GM13977 (cell line): ENCODE data around the gene ADORA2A.

ENCODE experiments used
- DNase-seq: peaks from one replicate; pipeline ENCODE4 v3.0.0; 2012; ENCODE audit warnings: low spot score
- CTCF ChIP-seq: IDR thresholded peaks from 2 replicates; pipeline ENCODE4 v1.5.1; 2012; ENCODE audit warnings: mild to moderate bottlenecking, control low read depth; ENCODE audit not compliant: insufficient read depth; ENCODE audit errors: extremely low read depth, missing control alignments
- in situ Hi-C: fragments of 300-500 bp; cut with MboI; formaldehyde crosslinking; loops from one replicate; pipeline ENCODE4 v1.12.0; 2022; ENCODE audit warnings: low sequenced_read_pairs, low pct_unique_long_range_greater_than_20kb, mixed read lengths, inconsistent platforms; ENCODE audit not compliant: unreplicated experiment

ADORA2A gene

GRCh38 chr22:24426436-24426835, 963 bp upstream of the ADORA2A start:
- in situ Hi-C loops: loop anchor here (10.0 kb wide), 1 partner anchor 78 kb away; no protein-coding TSS in a partner anchor
- no peak for DNase-seq

GRCh38 chr22:24426851-24427499, 424 bp upstream of the ADORA2A start:
- no peak for TF ChIP-seq CTCF
- no peak for DNase-seq
- in situ Hi-C loops: loop anchor here (10.0 kb wide), 1 partner anchor 78 kb away; no protein-coding TSS in a partner anchor

More at GRCh38 chr22:24426436-24426835, 963 bp upstream of the ADORA2A start:
- TF ChIP-seq CTCF: no peak

DNA sequence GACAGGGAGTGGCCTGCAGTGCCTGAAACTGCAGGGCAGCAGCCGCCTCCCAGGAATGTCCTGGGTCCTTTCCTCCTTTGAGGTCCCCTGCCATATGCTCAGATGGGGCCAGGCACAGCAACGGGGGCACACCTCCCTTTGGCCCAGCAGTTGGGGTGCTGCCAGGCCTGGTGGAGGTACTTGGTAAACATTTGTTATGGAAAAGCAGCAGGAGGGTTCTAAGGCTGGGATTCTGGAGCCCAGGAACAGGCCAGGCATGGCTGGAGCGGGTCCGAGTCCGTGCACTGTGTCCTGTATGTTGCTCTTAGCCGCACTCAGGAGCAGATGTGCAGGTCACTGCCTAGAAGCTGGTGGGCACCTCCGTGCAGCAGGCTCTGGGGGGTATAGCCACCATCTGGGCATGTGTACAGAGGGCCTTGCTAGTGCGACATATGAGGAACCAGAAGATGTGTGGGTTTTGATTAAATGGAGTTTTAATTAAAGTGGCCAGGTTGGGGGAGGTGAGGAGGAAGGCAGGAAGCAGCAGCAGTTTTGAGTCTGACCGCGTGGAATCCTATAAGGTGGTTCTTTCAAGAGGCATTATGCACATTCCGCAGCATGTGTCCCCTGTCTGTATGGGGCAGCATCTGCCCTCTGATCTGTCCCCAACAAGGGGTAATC, 1.5 kb downstream of the ADORA2A start:
- DNase-seq: no peak
- no peak for TF ChIP-seq CTCF
- in situ Hi-C loops: loop anchor here (10.0 kb wide), 1 partner anchor 76 kb away; no protein-coding TSS in a partner anchor

DNA sequence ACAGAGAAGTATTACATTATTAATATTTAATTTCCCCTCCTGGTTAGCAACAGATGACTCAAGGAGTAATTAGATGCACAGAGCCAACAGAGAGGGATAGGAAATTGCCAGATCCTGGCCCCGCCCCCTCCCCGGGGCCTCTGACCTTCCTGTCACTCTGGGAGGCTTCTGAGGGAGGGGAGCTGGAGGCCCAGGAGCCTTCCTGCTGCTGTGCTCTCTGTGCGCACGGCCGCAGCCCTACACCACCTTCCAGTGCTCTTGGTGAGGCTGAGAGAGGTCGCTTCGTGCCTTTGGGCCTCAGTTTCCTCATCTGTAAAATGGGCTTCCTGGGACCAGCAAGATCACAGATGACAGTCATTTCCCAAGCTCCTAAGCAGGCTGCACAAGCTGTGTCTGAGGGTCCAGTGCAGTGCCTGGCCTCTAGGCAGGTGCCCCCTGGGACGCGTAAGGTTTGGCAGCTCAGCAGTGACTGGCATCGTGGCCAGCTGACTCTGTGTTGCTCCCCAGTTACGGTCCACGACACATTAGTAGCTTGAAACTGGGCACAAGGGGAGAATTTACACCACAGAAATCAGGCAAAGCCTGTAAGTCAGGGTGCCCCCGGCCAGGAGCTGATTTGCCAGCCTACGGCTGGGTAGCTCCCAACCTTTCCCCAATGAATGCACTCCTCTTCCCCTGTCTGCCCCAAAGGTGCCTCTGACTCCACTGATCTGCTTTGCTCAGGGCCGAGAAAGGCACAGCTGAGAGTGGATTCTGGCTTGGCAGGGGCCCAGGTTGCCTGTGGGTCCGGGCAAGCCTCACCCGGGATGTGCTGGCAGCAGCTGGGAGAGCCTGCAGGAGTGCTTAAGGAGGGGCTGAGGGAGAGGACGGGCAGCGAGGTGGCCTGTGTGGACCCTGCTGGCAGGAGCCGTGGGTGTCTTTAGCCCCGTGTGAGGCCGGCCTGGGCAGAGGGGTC, 2.3 kb downstream of the ADORA2A start:
- no peak for DNase-seq
- TF ChIP-seq CTCF: no peak
- in situ Hi-C loops: loop anchor here (10.0 kb wide), 1 partner anchor 75 kb away; no protein-coding TSS in a partner anchor

DNA sequence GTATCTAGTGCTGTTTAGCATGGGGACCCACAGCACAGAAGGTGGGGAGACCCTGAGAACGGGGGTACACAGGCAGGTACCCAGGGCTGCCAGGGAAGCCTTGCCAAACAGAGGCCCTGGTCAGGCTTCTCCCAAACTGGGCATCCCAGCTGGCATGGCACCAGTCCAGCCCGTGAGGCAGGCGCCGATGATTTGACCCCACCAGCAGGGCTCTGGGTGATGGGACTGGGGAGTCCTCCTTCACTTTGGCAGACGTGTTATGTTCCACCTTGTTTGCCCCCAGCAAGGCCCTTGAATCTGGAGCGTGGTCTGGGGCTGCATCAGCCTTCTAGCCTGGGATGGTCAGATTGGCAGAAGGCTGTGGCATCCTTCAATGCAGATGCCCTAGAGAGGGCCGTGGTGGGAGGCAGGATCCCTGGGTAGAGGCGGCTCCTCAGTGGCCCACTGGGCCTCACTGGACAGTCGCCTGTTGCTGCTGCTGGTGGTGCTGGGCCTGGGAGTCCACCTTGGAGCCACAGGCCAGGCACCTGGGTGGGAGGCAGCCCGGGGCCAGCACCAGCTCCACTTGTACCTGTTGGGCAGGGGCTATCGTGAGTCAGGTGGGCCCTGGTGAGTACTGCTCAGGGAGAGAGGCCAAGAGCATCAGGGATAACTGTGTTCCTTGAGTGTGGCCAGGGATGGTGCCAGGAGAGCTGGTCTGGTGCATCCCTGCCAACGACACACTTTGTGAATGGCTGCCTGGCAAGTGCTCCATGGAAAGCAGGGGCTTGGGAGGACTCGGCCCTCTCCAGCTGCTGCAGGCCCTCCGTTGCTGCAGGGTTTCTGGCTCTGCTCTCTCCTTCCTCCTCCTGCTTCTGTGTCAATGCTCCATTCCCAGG, 3.3 kb downstream of the ADORA2A start:
- in situ Hi-C loops: no loop called here
- TF ChIP-seq CTCF: no peak
- DNase-seq: no peak
